DLD1 (cell line): ENCODE results near the gene HDAC11.
"Not testable (repeated sequence)": the region's sequence is repeated elsewhere in the genome, so short reads cannot be mapped to it uniquely, and the experiment has no call there.

Experiments used
- in situ Hi-C: cut with HindIII; loops from 2 replicates; pipeline ENCODE4 v1.10.0; 2017; ENCODE audit warnings: low sequenced_read_pairs

Gene HDAC11

DNA sequence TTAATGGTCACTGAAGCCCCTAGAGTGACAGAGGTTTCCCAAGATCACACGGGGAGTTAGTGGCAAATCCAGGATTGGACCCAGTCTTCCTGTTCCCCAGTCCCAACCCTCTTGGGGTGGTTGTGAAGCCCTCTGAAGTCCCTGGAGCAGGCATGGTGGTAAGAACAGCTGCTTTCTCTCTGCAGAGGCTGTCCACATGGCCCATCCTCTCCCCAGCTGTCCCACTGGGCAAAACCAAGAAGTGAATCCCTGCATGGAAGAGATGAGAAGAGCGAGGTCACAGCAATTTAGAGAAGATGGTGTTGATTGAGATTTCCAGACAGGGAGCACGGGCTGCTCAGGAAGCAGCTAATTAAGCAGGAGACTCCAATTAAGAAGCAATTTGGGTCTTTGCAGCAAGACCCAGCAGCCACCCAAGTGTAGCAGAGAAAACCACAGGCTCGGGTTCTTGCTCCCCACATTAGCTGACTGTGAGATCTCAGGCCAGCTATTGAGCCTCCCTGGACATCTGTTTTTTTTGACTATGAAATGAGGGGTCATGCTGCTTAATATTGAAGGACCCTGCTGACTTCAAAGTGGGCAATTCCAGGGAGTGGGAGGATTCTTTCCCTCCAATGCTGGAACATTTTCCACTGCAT is 14.8 kb upstream of the HDAC11 start:
- in situ Hi-C loops, result loop anchor here (25.0 kb wide), 2 partner anchors 103 to 378 kb away; no protein-coding TSS in a partner anchor

DNA sequence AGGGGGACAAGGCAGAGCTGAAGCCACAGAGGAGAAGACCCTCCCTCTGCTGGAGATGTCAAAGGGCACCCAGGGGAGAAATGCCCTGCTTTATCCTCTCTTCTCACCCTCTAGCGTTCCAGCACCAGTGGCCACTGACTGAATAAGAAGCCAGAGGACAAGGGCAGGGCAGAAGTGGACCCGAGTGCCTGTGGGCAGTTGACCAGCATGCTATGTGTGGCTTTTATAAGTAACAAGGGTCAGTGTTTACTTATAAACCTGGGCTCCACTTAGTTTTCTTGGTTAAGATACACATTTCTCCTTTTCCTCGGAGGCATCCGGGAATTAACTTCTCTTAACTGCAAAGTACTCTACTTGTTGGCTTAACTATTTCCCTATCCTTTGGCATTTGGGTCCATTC is 13.3 kb upstream of the HDAC11 start:
- in situ Hi-C loops, result loop anchor here (25.0 kb wide), 2 partner anchors 104 to 379 kb away; no protein-coding TSS in a partner anchor

DNA sequence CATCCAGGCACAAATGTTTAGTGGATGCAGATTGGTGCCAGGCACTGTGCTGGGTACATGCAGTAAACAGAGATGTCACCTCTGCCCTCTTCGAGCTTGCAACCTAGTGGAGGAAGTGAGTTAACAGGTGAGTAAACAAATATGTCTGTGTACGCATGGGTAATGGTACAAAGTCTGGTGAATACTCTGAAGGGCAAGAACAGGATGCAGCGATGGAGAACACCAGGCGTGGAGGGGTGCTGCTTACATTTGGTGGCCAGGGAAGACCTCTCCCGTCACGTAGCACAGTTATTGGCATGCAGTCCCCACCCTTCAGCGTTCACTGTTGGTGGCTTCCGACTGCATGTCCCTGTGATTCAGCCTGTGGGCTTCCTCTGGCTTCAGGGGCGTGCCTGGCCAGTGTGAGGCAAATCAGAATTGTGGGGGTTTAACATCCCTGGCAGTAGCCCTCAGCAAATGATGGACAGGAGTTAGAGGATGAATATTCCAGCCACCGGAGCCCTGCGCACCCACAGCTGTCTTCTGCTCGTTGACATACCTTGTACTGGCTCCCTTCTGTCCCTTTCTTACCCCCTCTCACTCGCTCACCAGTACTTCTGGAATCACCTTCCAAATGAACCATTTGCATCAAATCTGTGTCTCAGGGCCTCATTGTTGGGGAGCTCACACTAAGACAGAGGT is 9.1 kb upstream of the HDAC11 start:
- in situ Hi-C loops, result loop anchor here (25.0 kb wide), 2 partner anchors 109 to 384 kb away; no protein-coding TSS in a partner anchor

DNA sequence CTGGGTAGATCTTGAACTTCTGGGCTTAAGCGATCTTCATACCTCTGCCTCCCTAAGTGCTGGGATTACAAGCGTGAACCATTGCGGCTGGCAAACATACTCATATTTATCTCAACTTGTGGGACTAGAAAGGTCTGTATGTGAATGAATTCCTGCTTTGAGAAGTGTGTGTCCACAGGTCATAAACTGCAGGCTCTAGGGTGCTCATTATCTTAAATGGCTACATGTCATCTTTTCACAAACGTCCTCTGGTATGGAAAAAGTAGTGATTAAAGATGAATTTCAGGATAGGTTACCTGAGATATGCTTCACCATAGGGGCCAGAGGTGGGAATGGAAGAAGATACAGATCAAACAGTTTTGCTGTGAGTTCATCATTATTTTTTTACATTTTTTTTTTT is 7.8 kb upstream of the HDAC11 start:
- in situ Hi-C loops, result loop anchor here (25.0 kb wide), 2 partner anchors 110 to 385 kb away; no protein-coding TSS in a partner anchor

DNA sequence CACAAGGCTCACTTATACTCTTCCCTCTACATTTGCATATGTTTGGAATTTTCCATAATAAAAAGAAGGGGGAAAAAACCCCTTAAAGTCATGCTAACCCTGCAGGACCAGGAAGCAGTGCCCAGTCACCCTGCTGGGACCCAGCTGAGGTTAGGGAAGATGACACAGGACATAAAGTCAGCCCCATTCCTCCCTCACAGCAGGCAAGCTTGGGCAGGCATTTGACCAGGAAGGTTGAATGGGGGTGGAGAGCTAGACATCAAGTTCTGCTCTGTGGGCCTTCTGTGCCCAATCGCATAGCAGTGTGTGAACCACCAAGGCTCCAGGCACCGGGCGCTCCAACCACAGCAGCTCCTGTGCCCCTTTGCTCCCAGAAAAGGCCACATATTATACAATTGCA is 7.1 kb upstream of the HDAC11 start:
- in situ Hi-C loops, result loop anchor here (25.0 kb wide), 2 partner anchors 111 to 386 kb away; no protein-coding TSS in a partner anchor

DNA sequence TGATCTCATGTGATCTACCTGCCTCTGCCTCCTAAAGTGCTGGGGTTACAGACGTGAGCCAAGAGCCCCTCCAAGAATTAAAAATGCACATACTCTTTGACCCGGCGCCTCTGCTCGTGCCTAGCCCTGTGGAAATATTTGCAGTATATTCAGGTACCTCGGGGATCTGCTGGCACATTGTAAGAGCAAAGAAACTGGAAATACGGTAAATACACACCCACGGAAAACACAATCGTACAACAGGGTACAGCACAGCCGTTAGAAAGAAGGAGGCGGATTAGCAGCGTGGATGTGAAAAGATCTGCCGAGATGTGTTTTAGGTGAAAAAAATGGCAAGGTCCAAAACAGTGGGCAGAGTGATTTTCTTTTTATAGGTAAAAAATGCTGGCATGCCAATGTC is 6.1 kb upstream of the HDAC11 start:
- in situ Hi-C loops, result loop anchor here (25.0 kb wide), 2 partner anchors 112 to 387 kb away; no protein-coding TSS in a partner anchor

- in situ Hi-C loops, result loop anchor here (25.0 kb wide), 2 partner anchors 113 to 388 kb away; no protein-coding TSS in a partner anchor
These were observed 5.3 kb upstream of the HDAC11 start for GRCh38 chr3:13474776-13475303.

- in situ Hi-C loops, result no loop called here
These were observed 4.1 kb upstream of the HDAC11 start for GRCh38 chr3:13475871-13476590.

DNA sequence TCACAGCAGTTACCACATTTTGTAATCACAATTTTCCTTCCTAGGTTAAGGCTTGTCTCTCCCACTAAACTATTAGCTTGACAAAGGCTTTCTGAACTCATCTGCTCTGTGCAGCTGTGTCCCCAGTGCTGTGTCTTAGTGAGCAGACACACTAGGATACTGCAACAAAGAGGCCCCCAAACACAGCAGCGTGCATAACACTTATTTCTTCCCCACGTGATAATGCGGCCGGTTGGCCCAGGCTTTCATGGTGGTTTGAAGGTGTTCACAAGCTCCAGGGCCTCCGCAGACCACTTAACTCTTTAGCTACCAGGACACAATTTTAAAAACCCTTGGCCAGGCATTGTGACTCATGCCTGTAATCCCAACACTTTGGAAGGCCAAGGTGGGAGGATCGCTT is 2.2 kb upstream of the HDAC11 start:
- in situ Hi-C loops, result no loop called here

DNA sequence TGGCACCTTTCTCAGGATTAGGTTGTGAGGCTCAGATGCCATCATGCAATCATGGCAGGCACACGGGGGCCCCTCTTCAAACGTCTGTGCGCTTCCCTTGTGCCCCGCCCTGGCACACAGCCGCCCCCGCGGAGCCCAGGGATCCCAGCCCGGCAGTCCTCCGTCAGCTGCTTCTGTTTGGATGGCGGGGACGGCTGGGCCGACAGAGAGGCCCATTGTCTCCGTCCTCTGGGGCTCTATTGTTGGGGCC is 849 bp upstream of the HDAC11 start:
- in situ Hi-C loops, result no loop called here

DNA sequence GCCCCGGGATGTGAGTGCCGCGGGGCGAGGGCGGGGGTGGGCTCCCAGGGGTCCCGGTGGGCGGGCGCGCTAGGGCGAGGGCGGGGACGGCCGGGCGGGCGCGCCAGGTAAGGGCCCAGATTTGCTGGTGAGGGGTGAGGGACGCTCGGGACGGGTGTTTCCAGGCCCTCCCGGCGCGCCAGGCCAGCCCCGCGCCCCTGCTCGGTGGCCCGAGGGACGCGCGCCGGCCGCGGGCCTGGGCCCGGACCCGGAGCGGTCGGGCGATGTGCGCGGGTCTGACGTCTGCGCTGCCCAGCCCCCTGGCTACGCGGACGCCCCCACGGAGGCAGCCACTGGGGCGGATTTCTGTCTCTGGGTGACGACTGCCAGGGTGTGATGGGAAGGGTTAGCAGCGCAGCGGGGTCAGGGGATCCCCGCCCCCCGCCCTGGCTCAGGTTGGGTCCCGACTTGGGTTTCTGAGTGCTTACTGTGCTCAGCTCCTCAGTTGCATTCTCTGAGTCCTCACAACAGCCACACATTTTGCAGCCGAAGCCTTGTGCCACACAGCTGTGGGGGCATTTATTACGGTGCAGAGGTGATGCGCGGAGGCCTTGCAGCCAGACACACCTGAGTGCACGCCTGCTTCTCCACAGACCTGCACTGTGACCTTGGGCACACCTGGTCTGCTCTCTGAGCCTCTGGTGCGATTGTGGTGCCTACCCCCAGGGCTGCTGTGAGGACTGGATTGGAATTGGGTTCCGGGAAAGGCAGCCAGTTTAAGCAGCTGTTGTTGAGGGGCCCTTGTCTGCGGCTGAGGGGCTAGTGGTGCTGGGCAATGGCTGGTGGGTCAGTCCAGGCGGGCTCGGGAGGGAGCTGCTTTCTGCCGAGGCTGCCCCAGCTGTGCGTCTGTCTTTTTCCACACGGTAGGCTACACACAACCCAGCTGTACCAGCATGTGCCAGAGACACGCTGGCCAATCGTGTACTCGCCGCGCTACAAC is 523 bp downstream of the HDAC11 start:
- in situ Hi-C loops, result no loop called here

DNA sequence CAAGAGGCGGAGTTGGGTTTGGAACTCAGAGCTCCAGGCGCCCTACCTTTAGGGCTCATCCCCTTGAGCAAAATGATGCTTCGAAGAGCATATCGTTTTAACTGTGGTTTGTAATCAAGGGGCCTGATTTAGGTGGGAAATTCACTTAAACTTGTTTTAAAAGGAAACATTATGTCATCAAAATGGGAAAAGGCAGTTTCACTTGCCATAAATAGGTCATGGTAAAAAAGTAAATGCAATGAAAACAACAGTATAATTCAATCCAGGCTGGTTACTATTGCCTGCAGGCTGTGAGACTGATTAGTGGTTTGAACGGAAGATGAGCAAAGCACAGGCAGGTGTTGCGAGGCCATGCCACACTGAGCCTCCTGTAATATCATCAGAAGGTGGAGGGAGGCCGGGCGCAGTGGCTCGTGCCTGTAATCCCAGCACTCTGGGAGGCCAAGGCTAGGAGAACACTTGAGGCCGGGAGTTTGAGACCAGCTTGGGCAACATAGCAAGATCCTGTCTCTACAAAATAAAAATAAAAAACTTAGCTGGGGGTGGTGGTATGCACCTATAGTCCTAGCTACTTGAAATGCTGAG is 2.1 kb downstream of the HDAC11 start:
- in situ Hi-C loops, result no loop called here

DNA sequence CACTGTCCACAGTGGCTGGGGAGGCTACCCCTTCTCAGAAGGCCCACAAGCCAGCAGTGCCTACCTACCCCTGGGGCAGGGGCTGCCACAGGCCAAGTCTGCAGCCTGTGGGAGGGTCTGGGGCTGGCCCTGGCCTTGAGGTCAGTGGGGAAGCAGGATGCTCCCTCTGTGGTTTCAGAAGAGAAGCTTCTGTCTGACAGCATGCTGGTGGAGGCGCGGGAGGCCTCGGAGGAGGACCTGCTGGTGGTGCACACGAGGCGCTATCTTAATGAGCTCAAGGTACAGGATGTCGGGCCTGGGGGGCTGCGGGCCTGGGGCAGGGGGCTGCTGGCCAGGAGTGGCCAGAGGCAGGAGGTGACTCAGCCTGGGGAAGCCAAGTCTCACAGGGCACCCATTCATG is 3.2 kb downstream of the HDAC11 start:
- in situ Hi-C loops, result no loop called here

GRCh38 chr3:13483988-13484695 is 4.0 kb downstream of the HDAC11 start:
- in situ Hi-C loops, result no loop called here

GRCh38 chr3:13484851-13485590 is 4.9 kb downstream of the HDAC11 start:
- in situ Hi-C loops, result no loop called here

DNA sequence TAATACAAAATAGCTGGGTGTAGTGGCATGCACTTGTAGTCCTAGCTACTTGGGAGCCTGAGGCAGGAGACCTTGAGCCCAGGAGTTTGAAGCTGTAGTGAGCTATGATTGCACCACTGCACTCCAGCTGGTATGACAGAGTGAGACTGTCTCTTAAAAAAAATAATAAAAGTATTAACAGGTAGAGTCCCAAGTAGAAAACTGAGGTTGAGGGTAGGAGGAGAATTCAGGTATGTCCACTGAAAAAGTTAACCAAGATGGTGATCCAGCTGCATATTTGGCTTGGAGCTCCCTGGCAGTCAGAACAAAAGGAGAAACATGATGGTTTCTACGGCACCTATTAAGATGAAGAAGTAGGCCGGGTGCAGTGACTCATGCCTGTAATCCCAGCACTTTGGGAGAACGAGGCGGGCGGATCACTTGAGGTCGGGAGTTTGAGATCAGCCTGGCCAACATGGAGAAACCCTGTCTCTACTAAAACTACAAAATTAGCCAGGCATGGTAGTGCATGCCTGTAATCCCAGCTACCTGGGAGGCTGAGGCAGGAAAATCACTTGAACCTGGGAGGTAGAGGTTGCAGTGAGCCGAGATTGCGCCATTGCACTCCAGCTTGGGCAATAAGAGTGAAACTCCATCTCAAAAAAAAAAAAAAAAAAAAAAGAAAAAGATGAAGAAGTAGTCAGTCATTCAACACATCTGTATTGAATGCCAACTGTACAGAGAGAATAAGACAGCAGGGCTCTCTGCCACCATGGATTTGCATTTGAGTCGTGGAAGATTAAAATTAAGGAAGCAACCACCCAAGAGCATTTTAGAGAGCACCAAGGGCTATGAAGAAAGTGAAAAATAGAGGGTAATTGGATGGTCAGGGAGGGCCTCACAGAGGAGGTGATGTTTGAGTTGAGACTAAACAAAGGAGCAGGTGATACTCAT is 5.8 kb downstream of the HDAC11 start:
- in situ Hi-C loops, result not testable (repeated sequence)

- in situ Hi-C loops, result no loop called here
These were observed 7.3 kb downstream of the HDAC11 start for GRCh38 chr3:13487403-13487802.
